GM19025 (cell line): ENCODE results near the gene ISL2.

Source experiments
- ATAC-seq: cut with Tn5 transposase; IDR thresholded peaks from one replicate; pipeline ENCODE4 v1.9.1; 2021; ENCODE audit warnings: mild to moderate bottlenecking, low read depth, moderate library complexity; ENCODE audit not compliant: unreplicated experiment

Gene ISL2

DNA sequence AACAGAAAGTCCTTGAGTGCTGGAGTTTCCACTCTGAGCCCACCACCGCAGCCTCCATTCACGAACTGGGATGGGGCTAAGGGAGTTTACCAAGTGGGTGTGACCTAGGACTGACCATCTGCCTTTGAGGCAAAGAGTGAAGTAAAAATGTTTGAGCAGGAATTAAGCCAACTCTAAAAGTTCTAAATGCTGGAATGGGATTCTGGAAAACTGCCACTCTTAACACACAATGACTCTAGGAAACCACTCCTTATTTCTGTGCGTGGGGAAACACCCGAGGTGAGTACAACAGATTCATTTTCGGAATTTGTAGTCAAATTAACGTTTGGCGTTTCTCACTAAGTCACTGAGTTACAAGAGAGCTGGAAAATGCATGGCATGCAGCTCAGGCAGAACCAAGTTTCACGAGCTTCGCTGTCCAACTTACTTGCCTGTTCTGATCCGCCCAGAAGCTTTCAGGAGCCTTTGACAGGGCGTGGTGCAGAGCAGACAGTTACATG lies 31.6 kb downstream of the ISL2 start:
- ATAC-seq = no peak

DNA sequence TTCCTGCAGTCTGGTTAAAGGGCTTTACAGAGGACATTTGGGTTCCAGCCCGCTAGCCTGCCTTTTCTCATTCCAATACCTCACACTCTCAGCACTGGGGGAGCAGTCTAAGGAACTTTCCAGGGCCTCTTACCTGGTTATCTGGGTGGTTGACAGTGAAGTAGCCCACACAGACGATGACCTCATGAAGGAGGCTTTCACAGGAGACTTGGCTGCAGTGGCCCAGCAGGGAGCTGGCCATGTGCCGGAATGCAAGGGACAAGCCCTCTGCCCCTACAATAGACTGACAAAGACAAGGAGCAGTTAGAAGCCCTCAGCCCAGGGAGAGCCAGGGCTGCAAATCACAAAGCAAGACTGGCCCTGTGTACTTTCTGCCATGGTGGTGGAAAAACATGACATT lies 39.5 kb downstream of the ISL2 start:
- ATAC-seq = no peak

DNA sequence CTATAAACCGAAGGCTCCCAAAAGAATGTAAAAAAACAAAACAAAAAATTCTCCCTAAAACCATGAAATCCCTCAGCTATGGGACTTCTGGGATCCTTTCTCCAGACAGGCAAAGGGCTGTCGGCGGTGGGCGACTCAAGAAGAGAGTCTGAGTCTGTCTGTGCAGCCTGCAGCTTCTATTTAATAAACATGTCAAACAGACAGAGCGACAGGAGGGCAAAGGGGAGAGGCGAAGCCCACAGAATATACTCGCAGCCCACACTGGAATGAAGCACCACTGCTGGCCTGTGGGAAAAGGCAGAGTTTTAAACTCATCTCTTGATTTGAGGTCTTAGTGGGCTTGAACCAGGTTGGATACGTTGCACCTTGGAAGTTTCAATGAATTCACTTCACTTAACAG lies 40.2 kb downstream of the ISL2 start:
- no peak for ATAC-seq

DNA sequence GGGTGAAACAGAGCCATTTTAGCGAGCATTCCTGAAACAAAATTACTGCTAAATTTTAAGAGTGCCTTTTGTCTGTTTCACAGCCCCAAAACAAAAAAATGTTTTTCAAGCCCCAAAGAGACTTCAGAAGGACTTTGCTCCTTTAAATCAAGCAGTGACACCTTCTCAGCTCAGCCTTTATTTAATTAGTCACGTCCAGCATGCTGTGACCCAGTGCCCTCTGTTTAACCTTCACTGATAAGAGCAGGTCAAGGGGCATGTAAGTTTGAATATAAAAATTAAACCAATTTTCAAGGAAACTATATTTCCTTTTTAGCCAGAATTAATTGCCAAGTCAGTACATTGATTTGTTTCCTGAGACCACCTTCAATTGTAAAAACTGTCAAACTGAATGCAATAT lies 40.6 kb downstream of the ISL2 start:
- no peak for ATAC-seq

DNA sequence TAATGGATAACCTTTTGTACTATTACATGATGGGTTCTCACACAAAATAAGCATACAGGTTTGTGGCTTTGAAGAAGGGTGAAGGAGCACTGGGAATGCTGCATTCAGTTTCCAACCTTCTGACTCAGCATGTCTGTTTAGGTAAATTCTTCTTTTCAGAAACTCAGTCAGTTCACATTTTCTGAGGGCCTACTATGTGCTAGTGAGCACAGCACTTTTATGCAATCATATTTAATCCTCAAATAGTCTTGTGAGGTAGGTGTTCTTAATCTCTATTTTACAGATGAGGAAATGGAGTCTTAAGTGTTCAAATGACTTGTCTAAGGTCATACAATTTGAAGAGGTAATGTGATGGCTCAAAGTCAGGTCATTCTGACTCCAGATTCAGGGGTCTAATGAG lies 41.2 kb downstream of the ISL2 start:
- ATAC-seq = no peak

DNA sequence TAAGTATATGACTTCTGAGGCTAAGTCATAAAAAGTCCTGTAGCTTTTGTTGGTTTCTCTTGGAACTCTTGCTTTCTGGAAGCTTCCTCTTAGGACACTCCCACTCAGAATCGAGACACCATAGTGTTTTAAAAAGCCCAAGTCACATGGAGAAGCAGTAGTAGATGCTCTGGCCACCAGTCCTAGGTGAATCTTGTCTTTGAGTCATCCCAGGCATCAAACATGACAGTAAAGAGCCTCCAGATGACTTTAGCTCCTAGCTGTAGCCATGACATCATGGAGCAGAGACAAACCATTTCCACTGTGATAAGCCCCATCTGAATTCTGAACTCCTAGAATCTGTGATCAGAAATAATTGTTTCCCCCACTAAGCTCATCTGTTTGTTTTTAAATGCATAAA lies 42.1 kb downstream of the ISL2 start:
- no peak for ATAC-seq

DNA sequence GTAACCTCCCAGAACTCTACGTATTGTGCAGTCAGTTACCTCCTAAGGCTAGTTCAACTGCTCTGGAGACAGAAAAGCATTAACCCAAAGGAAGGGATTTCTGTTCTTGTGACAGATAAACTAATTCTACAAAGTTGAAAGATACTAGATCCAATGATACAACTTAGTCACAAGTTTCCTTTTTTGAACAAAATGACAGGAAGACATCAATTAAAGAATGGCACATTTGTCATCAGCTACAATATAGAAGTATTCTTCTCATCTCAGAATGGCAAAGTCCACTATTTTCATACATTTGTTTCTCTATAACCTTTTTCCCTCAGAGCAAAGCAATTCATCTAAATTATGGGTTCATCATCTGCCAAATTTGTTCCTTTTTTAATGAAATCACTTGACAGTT lies 43.7 kb downstream of the ISL2 start:
- no peak for ATAC-seq

DNA sequence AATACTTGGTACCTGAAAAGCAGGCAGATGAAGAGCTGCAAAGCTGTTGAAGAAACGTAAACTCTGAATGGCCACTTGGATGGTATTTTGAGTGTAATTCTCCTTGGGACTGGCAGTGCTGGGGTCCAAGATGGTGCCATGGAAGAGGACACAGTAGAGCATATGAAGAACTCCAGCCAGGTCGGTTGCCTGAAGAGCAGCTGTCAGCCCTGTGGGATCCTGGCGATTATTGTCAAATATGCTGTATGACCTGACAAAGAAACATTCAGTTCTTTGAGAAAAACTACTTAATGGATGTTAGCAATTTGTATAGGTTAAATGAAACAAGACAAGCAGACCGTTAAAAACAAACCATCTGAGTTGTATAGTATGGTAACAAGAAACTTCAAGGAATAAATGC lies 44.8 kb downstream of the ISL2 start:
- no peak for ATAC-seq

DNA sequence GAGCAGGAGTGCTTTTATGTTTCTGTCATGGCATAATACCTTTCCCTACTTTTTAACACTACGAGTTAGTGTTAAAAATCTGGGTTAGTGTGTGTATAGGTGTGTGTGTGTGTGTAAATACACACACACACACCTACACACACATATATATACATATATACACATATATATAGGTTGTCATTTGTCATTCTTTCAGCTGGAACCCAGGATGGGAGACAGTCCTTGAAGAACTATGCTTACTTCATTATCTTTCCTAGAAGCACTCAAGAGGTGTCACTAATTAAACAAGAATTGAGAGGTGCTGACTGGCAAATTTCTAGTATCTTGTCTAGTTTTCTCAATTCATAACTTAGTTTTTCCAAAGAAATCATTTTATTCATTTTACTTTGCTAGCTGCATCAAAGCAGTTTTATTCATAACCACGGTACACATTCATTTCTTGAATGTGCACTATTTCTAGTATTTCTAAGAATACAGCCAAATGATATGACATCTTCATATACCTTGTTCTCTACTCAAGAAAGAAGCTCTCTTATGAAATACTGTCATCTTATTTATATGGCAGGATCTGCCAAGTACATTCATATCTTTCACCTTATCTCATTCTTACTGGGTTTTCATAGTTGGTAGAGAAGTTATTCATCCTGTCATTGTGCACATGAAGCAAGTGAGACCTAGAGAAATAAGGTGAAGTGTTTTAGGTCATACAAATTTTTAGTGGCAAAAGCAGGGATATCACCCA lies 46.6 kb downstream of the ISL2 start:
- ATAC-seq = no peak

DNA sequence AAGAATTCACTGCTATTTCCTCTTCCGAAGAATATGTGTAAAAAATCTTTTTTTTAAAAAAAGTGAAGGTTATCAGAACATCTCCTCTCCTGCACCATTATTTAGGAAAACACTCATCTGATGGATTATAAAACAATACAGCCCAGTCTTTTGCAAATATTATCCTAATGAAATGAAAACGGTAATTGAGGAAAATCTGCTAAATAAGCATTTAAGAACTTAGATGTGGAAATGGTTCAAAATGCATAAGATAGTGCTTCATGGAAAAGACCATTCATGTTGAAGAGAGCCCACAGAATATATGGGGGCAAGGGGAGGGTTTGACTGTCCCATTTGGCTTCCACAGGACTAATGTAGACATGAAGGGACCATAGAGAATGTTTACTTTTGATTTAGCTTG lies 47.8 kb downstream of the ISL2 start:
- ATAC-seq = no peak

DNA sequence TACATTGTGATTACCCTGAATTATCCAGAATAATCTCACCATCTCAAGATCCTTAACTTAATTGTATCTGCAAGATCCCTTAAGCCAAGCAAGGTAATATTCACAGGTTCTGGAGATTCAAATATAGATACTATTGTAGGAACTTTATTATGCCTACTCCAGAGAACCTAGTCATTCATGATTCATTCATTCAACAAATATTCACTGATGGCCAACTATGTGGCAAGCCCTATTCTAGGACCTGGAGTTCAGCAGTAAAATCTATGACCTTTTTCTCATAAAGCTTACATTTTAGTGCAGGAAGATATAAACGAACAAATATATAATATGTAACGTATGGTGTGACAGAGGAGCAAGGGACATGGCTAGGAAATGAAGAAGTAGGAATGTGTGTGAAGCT lies 49.6 kb downstream of the ISL2 start:
- no peak for ATAC-seq

DNA sequence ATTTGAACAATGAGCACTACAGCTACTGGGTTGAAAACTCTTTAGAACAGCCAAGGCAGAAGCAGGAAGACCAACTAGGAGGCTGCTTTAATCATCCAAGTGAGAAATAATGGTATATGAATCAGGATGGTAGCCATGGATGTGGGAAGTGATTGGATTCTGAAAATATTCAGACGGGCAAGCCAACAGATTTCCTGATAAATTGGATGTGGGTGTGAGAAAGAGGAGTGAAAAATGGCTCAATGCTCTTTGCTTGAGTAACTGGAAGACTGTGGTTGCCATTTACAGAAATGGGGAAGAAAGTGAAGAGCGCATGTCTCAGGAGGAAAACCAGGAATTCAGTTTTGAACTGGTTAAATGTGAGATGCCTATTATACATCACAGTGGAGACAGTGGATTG lies 50.4 kb downstream of the ISL2 start:
- no peak for ATAC-seq

DNA sequence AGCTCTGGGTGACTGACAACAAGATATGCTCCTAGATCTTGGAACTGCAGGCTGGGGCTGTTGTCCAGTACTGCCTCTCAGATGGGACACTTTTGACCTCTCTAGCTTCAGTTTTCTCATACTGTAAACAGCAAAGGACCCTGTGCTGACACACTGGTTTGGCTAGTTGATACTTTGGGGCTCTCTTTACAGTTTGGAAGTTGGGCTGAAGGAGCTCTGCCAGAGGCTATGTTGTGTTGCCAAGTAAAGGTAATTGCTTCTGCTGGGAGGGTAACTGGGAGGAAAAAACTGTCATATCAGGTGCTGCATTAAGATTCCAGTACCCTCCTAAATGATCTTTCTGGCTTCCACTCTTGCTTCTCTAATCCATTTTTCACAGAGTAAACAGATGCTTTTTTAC lies 54.0 kb downstream of the ISL2 start:
- ATAC-seq = no peak

DNA sequence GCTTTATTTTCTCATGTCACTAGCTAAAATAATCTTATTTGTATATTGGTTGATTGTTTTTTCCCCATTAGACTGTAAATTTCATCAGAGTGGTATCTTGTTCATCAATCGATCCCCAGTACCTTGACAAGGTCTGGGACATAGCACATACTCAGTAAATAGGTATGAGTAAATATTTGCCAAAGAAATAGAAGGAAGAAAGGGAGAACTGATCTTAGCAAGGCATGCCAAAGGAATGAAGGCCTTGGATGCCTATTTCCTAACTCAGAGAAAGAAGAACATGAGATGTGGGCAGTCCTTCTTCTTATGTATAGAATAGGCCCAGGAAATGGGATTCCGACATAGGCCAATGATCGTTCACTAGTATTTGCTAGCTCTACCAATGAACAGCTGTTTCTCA lies 54.7 kb downstream of the ISL2 start:
- ATAC-seq = no peak

DNA sequence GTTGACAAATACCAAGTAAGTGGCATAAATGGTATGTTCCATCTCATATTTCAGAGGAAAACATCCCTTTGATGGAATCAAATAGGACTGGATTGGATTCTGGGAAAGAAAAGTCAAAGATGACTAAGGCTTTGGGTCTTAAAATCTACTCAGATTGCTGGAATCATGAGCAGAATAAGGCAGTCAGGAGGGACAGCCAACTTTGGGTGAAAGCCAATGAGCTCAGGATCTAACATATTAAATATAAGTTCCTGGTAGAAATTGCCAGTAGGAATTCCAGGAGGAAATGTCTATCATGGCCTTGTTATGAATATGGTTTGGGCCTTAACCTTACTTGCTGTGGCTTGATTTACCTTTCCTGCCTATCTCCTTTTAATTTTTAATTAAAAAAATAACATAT lies 55.3 kb downstream of the ISL2 start:
- ATAC-seq = no peak
